ENCODE measurements around the gene GPATCH4. TPM values are rescaled to one million over a fixed set of nuclear protein-coding genes. Genes with fewer than 3 reads are reported as not detected.

GPATCH4 gene
- total RNA-seq, 2 experiments from 2014 or later = 35.3 to 36.3 TPM

- ATAC-seq (ENCODE audit: poor library complexity) = peak; percentile 19
- Histone ChIP-seq H3K4me3 (ENCODE audit: low read length) (peak overlapping the region; percentile 29), H3K36me3 (ENCODE audit: insufficient read depth, low read length) (no peaks in the 10 kb centered on the region), H3K4me1 (ENCODE audit: insufficient read depth, low read length) (peaks cover 32% of the 10 kb centered on the region), H3K27ac (ENCODE audit: low read depth in 1 of 2, low read length in 2 of 2) (peak overlapping the region in 1 of 2 donors; percentile 0), H3K9me3 (ENCODE audit: control insufficient read depth in 1 of 2, insufficient read depth in 1 of 2, low read length in 2 of 2) (no peaks in the 10 kb centered on the region), H3K27me3 (ENCODE audit: control insufficient read depth in 1 of 2, insufficient read depth in 2 of 2, low read length in 2 of 2) (no peaks in the 10 kb centered on the region)
- Mint-ChIP-seq H3K4me3 (peak overlapping the region; percentile 84), H3K36me3 (ENCODE audit: low read depth) (peaks cover 9% of the 10 kb centered on the region), H3K27me3 (no peaks in the 10 kb centered on the region), H3K4me1 (ENCODE audit: low read depth) (peaks cover 33% of the 10 kb centered on the region), H3K9me3 (no peaks in the 10 kb centered on the region), H3K27ac (peak overlapping the region; percentile 90)
- peak in 5 of 14 experiments; percentile 5 to 32 (median 18) for DNase-seq
- ChIA-PET CTCF (interaction anchor here (0.6 to 2.9 kb wide), 5 partner anchors 26 to 202 kb away, joined by 3 to 15 read pairs (median 3); partner anchors contain the start of gene MEF2D), POLR2A (interaction anchor here (1.0 to 3.2 kb wide), 13 partner anchors 9 to 300 kb away, joined by 3 to 49 read pairs (median 5); partner anchors contain the start of genes IQGAP3, ISG20L2, MEF2D and METTL25B)
- intact Hi-C loops (cut with DNase I, micrococcal nuclease) = loop anchor here (5.0 kb wide), 3 partner anchors 75 to 100 kb away; partner anchors contain the start of gene MEF2D (in 1 of the 2)
- no peak for TF ChIP-seq CTCF (IDR thresholded peaks at IDR 0.05)
Observed at GRCh38 chr1:156582388-156583017, 18.8 kb downstream of the GPATCH4 start.

GRCh38 chr1:156581661-156582387 is 19.5 kb downstream of the GPATCH4 start:
- Histone ChIP-seq H3K36me3 (ENCODE audit: insufficient read depth, low read length) (no peaks in the 10 kb centered on the region), H3K4me1 (ENCODE audit: insufficient read depth, low read length) (peaks cover 32% of the 10 kb centered on the region), H3K27me3 (ENCODE audit: control insufficient read depth in 1 of 2, insufficient read depth in 2 of 2, low read length in 2 of 2) (no peaks in the 10 kb centered on the region), H3K27ac (ENCODE audit: low read depth in 1 of 2, low read length in 2 of 2) (peak overlapping the region in 1 of 2 donors; percentile 0), H3K9me3 (ENCODE audit: control insufficient read depth in 1 of 2, insufficient read depth in 1 of 2, low read length in 2 of 2) (no peaks in the 10 kb centered on the region), H3K4me3 (ENCODE audit: low read length) (peak overlapping the region; percentile 29)
- Mint-ChIP-seq H3K27me3 (no peaks in the 10 kb centered on the region), H3K9me3 (no peaks in the 10 kb centered on the region), H3K27ac (peak overlapping the region; percentile 90), H3K4me1 (ENCODE audit: low read depth) (peaks cover 33% of the 10 kb centered on the region), H3K36me3 (ENCODE audit: low read depth) (peaks cover 9% of the 10 kb centered on the region), H3K4me3 (peak overlapping the region; percentile 84)
- no peak for TF ChIP-seq CTCF (IDR thresholded peaks at IDR 0.05)
- intact Hi-C loops (cut with DNase I, micrococcal nuclease) = loop anchor here (5.0 kb wide), 3 partner anchors 75 to 100 kb away; partner anchors contain the start of gene MEF2D (in 1 of the 2)
- POLR2A ChIA-PET = interaction anchor here (1.0 to 3.2 kb wide), 14 partner anchors 10 to 299 kb away, joined by 3 to 49 read pairs (median 4); partner anchors contain the start of genes IQGAP3, ISG20L2, MEF2D and METTL25B
- peak; percentile 74 for ATAC-seq (ENCODE audit: poor library complexity)
- CTCF ChIA-PET = interaction anchor here (0.6 to 2.9 kb wide), 5 partner anchors 27 to 202 kb away, joined by 3 to 15 read pairs (median 3); partner anchors contain the start of gene MEF2D
- peak in 8 of 14 experiments; percentile 13 to 55 (median 28) for DNase-seq

- Histone ChIP-seq H3K27me3 (ENCODE audit: control insufficient read depth in 1 of 2, insufficient read depth in 2 of 2, low read length in 2 of 2) (no peaks in the 10 kb centered on the region), H3K4me1 (ENCODE audit: insufficient read depth, low read length) (peaks cover 32% of the 10 kb centered on the region), H3K27ac (ENCODE audit: low read depth in 1 of 2, low read length in 2 of 2) (no peak within 1 kb of the TSS), H3K4me3 (ENCODE audit: low read length) (no peak within 1 kb of the TSS), H3K36me3 (ENCODE audit: insufficient read depth, low read length) (no peaks in the 10 kb centered on the region), H3K9me3 (ENCODE audit: control insufficient read depth in 1 of 2, insufficient read depth in 1 of 2, low read length in 2 of 2) (no peaks in the 10 kb centered on the region)
- H3K36me3 Mint-ChIP-seq (ENCODE audit: low read depth) = peaks cover 3% of the 10 kb centered on the region
- no peak for TF ChIP-seq CTCF (IDR thresholded peaks at IDR 0.05)
- ATAC-seq (ENCODE audit: poor library complexity) (no peak), DNase-seq (no peak)
- H3K9me3 Mint-ChIP-seq = no peaks in the 10 kb centered on the region
- no peak within 1 kb of the TSS for H3K27ac Mint-ChIP-seq
- POLR2A ChIA-PET = interaction anchor here (0.8 kb wide), 1 partner anchor 78 kb away, joined by 3 read pairs; no protein-coding TSS in a partner anchor
- no peaks in the 10 kb centered on the region for H3K27me3 Mint-ChIP-seq
- H3K4me1 Mint-ChIP-seq (ENCODE audit: low read depth) = peaks cover 33% of the 10 kb centered on the region
- intact Hi-C loops (cut with DNase I, micrococcal nuclease) = no loop called here
- CTCF ChIA-PET = interaction anchor here (1.6 kb wide), 1 partner anchor 29 kb away, joined by 3 read pairs; no protein-coding TSS in a partner anchor
- H3K4me3 Mint-ChIP-seq = no peak within 1 kb of the TSS
Observed at GRCh38 chr1:156579472-156579871, 21.8 kb downstream of the GPATCH4 start, which contains the start of gene TTC24. TTC24 (plus strand) TSS chr1:156579723; CDS start chr1:156581365, 1,642 bp downstream.
